T-helper 2 cell (primary cell): Measurements from ENCODE around the gene TRIM7.
"Not testable (repeated sequence)": the region's sequence is repeated elsewhere in the genome, so short reads cannot be mapped to it uniquely, and the experiment has no call there.

ENCODE experiments used
- DNase-seq, 5 experiments: peaks; one replicate each; pipeline versions ENCODE4 v3.0.0 to v3.0.0-alpha.2; 2012 to 2022

The TRIM7 gene

GRCh38 chr5:181192337-181193046 lies 12.5 kb downstream of the TRIM7 start:
- DNase-seq, result no peak

GRCh38 chr5:181191526-181192336 lies 13.3 kb downstream of the TRIM7 start:
- DNase-seq, result peak; percentile 91 to 96 (median 93)

- DNase-seq, result peak in 3 of 5 experiments; percentile 25 to 63 (median 40)
Observed at GRCh38 chr5:181190711-181191525, 14.1 kb downstream of the TRIM7 start.

GRCh38 chr5:181189962-181190710 lies 14.9 kb downstream of the TRIM7 start:
- peak in 1 of 5 experiments; percentile 42 for DNase-seq

GRCh38 chr5:181189363-181189961 lies 15.5 kb downstream of the TRIM7 start:
- DNase-seq, result peak in 4 of 5 experiments; percentile 37 to 88 (median 52)

- DNase-seq, result peak in 4 of 5 experiments; percentile 65 to 81 (median 72)
Observed at GRCh38 chr5:181188700-181189362, 16.2 kb downstream of the TRIM7 start.

GRCh38 chr5:181187500-181188213 lies 17.3 kb downstream of the TRIM7 start:
- DNase-seq, result peak in 2 of 5 experiments; percentile 40 to 53

GRCh38 chr5:181186986-181187499 lies 18.0 kb downstream of the TRIM7 start:
- DNase-seq, result no peak

- DNase-seq, result no peak
Observed at GRCh38 chr5:181186022-181186421, 19.0 kb downstream of the TRIM7 start.

- DNase-seq, result no peak
Observed at GRCh38 chr5:181185560-181185959, 19.4 kb downstream of the TRIM7 start.

- DNase-seq, result no peak
Observed at GRCh38 chr5:181184845-181185216, 20.2 kb downstream of the TRIM7 start.

- DNase-seq, result no peak
Observed at GRCh38 chr5:181182651-181183050, 22.3 kb downstream of the TRIM7 start.

GRCh38 chr5:181181650-181182565 lies 23.1 kb downstream of the TRIM7 start:
- peak in 4 of 5 experiments; percentile 35 to 80 (median 59) for DNase-seq

- DNase-seq, result not testable (repeated sequence)
Observed at GRCh38 chr5:181177559-181177958, 27.4 kb downstream of the TRIM7 start.

- DNase-seq, result no peak
Observed at GRCh38 chr5:181176254-181176952, 28.6 kb downstream of the TRIM7 start.

- peak in 3 of 5 experiments; percentile 51 to 84 (median 56) for DNase-seq
Observed at GRCh38 chr5:181173420-181174342, 31.3 kb downstream of the TRIM7 start.

- peak in 1 of 5 experiments; percentile 74 for DNase-seq
Observed at GRCh38 chr5:181173027-181173419, 32.0 kb downstream of the TRIM7 start.
